Left hindlimb (tissue), 1 donor: Measurements from ENCODE around the gene S100A16.
"Not testable (repeated sequence)": the region's sequence is repeated elsewhere in the genome, so short reads cannot be mapped to it uniquely, and the experiment has no call there.

Source experiments
- DNase-seq: peaks from one replicate; pipeline ENCODE4 v3.0.0-alpha.2; 2018

S100A16 gene, protein sequence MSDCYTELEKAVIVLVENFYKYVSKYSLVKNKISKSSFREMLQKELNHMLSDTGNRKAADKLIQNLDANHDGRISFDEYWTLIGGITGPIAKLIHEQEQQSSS

GRCh38 chr1:153612755-153613331, at the start of gene S100A16:
S100A16 (minus strand) TSS chr1:153613137; CDS start chr1:153608151, 4,986 bp downstream.
- peak; percentile 74 for DNase-seq

- no peak for DNase-seq
Observed at GRCh38 chr1:153662269-153662668, 49.3 kb upstream of the S100A16 start.

GRCh38 chr1:153661111-153661708, 48.3 kb upstream of the S100A16 start:
- DNase-seq: no peak

GRCh38 chr1:153659656-153660055, 46.7 kb upstream of the S100A16 start:
- no peak for DNase-seq

DNA sequence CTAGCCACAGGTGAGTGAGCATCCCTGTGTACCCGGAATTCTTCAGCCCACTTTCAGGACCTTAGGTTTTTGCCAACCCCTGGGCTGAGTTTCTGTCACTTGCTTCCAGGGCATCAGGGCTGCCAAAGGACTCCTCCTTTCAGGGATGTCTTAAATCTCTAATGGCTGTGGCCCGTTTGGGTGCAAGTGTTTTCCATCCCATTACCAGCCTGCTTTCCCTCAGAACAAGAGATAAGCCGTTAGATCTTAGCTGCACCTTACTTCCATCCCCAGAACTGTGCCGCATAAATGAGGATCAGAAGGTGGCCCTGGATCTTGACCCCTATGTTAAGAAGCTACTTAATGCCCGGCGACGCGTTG, 46.2 kb upstream of the S100A16 start:
- no peak for DNase-seq

DNA sequence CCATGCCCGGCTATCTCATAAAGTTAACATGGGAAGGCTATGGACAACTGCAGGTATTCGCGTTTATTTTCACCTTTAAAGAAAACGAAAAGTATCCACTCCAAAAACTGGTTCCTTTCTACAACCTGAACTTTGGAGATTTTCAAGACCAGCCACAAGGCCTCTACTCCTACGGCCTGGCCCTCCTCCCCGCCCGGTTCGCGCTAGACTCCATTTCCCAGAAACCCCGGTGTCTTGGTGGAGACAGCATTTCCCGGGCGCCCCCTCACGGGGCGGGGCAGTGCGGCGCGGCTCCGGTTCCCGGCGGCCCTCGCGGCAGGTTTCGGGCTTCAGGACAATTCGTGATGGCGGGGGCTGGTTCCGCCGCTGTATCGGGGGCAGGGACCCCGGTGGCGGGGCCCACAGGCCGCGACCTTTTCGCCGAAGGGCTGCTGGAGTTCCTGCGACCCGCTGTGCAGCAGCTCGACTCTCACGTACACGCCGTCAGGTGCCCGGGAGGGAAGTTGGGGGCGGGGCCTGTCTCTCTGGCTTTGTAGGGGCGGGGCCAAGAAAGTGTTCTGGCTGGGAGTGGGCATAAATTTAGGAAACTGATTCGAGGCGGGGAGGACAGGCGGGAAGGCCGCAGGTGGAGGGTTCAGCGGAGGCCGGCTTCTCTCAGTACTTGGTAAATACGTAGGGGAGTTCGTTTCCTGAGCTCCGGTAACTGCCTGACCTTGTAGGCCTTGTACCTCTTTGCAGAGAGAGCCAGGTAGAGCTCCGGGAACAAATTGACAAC, 45.6 kb upstream of the S100A16 start, which contains the start of gene SNAPIN:
SNAPIN (plus strand) TSS at position 304 of the 775 bp plus-strand sequence; CDS start at position 345, 41 bp downstream.
- DNase-seq: peak; percentile 96

- no peak for DNase-seq
Observed at GRCh38 chr1:153655333-153655732, 42.4 kb upstream of the S100A16 start.

DNA sequence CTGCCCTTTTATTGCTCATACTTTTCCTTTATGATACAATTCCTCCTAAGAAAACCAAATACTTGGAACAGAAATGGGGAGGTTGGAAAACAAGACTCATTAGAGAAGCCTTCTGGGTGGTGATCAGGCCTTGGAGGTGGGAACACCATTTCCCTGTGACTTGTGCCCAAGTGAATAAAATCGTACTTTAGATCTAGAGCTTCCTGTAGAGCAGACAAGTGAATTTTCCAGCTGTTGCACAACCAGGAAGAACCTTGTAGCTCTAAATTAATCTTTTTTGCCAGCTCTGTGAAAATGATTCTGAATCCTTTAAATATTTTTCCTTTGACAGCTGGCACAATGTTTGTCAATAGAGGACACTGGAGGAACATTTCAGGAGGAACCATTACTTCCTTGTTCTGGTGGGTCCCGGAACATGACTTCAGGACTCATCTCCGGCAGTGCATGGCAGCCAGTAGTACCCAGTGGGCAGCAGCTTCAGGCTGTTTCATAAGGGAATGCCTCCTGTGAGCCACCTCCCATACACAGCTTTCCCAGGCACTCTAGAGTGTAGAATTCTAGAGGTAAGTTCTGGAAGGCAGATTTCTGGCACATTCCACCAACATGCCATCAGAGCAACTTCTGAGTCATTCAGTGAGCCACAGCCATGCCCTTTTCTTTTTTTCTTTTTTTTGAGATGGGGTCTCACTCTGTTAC, 40.0 kb upstream of the S100A16 start:
- no peak for DNase-seq

DNA sequence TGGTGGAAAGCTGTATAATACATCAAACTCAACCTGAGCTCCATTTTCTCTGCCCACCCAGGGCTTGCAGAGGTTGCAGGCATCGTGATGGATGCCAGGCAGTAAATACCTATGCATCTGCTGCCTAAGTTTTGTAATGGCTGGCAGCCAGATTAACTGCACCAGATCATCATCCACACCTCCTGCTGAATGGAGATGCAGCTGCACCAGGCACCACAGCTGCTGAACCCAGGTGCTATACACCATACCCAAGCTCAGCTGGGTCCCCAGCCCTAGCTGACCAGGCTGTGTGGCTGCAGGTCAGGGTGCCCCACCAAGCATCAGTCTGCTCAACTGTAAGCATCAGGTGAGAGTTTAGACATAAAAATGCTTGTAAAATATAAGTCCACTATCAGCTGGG, 38.8 kb upstream of the S100A16 start:
- no peak for DNase-seq

GRCh38 chr1:153649863-153650235, 36.9 kb upstream of the S100A16 start:
- DNase-seq: peak; percentile 67

- DNase-seq: no peak
Observed at GRCh38 chr1:153649137-153649862, 36.4 kb upstream of the S100A16 start.

DNA sequence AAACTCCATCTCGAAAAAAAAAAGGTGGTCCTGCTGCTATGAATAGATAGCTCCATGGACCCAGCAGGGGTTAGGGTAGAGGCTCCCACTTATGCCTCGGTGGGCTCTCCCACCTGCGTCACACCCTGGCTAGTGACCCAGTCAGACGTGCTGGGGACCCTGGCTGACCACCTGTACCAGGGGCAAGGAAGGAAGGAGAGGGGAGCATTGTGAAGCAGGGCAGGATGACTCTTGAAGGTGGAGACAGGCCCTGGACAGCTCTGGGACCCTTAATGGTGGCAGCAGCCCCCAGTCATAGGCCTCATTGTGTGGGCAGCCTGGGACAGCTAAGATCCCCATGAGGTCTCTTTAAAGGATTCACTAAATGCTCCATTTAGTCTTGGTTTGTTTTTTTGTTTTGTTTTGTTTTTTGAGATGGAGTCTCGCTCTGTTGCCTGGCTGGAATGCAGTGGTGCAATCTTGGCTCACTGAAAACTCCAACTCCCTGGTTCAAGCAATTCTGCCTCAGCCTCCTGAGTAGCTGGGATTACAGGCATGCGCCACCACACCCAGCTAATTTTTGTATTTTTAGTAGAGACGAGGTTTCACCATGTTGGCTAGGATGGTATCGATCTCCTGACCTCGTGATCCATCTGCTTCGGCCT, 35.2 kb upstream of the S100A16 start:
- no peak for DNase-seq

- DNase-seq: no peak
Observed at GRCh38 chr1:153647346-153647714, 34.4 kb upstream of the S100A16 start.

GRCh38 chr1:153646672-153647345, 33.9 kb upstream of the S100A16 start:
- DNase-seq: no peak

DNA sequence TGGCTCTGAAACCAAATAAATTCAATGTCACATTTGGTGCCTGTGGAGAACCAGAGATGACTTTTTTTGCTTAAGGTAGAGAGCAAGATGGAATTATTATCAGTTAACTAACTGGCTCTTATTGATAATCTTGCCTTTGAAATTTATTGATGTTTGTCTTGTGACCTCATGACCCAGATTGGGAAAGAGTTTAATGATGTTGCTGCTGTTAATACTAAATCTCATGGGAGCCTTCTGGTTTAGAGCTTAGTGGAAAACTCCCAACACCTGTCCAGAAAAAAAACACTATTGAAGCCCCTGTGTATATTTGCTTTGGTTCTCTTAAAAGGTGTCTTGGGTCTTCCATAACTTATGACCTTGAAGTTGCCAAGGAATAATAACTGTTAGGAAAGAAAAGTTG, 30.9 kb upstream of the S100A16 start:
- DNase-seq: no peak

GRCh38 chr1:153643100-153643499, 30.2 kb upstream of the S100A16 start:
- DNase-seq: no peak

DNA sequence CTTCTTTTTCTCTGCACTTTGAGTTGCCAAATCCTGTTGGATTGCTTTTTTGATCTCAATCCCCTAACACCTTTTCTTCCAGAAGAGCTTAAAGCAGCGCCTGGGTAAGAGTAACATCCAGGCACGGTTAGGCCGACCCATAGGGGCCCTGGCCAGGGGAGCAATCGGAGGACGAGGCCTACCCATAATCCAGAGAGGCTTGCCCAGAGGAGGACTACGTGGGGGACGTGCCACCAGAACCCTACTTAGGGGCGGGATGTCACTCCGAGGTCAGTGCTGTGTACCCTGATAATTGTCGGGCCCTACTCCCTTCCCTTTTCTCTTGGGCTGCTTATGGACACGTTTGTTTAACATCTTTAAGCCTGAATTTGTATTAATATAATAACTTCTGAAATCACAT, 29.2 kb upstream of the S100A16 start:
- DNase-seq: no peak

GRCh38 chr1:153640861-153641260, 27.9 kb upstream of the S100A16 start:
- DNase-seq: no peak

DNA sequence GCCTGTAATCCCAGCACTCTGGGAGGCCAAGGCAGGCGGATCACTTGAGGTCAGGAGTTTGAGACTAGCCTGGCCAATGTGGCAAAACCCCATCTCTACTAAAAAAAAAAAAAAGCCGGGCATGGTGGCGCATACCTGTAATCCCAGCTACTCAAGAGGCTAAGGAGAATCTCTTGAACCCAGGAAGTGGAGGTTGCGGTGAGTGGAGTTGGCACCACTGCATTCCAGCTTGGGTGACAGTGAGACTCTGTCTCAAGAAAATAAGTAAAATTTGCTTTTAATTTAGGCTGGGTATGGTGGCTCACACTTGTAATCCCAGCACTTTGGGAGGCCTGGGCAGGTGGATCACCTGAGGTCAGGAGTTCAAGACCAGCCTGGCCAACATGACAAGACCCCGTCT, 27.3 kb upstream of the S100A16 start:
- DNase-seq: not testable (repeated sequence)

DNA sequence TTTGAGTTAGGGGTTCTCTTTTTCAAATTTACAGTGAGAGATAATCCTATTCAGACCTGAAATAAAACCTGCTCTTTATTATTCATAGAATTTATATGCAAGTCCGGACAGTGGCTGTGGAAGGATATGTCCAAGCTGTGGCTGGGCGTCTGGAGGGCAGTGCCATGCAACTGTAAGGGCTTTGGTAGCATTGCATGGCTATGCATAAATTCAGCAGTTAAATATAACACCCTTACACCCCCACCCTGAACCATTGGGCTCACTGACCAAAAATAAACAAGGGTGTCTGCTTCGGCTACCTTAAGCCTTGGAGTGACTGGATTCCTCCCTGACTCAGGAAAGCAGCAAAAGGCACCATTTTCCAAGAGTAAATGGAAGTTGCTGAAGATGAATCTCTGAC, 26.3 kb upstream of the S100A16 start:
- no peak for DNase-seq

DNA sequence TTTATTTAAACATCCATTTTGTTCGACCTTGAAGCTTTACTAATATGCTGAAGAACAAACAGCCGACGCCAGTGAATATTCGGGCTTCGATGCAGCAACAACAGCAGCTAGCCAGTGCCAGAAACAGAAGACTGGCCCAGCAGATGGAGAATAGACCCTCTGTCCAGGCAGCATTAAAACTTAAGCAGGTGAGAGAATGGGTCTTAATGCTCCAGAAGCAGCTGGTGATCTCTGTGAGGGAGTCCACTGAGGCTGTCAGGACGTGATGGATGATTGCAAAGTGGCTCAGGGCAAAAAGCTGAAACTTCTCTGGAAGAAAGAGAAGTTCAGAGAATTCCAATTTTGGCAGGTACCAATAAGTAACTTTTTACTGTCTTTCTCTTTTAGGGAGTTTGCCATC, 25.3 kb upstream of the S100A16 start:
- no peak for DNase-seq

- DNase-seq: no peak
Observed at GRCh38 chr1:153636312-153636711, 23.4 kb upstream of the S100A16 start.
